CD4-positive, alpha-beta T cell treated with Interleukin-1 beta for 1 hour (primary cell): ENCODE results near the gene CFDP1.
"Not testable (repeated sequence)": the region's sequence is repeated elsewhere in the genome, so short reads cannot be mapped to it uniquely, and the experiment has no call there.

Source experiments
- DNase-seq, 2 donors: peaks; one replicate each; pipeline ENCODE4 v3.0.0-alpha.2; 2020 to 2022

CFDP1 gene

GRCh38 chr16:75458029-75458428 is 24.7 kb upstream of the CFDP1 start:
- DNase-seq: no peak

GRCh38 chr16:75457485-75458021 is 24.2 kb upstream of the CFDP1 start:
- no peak for DNase-seq

- DNase-seq: no peak
These were observed 23.7 kb upstream of the CFDP1 start for GRCh38 chr16:75456971-75457370.

GRCh38 chr16:75456486-75456885 is 23.2 kb upstream of the CFDP1 start:
- DNase-seq: not testable (repeated sequence)

- no peak for DNase-seq
These were observed 22.4 kb upstream of the CFDP1 start for GRCh38 chr16:75455677-75456076.

GRCh38 chr16:75452464-75453190 is 19.3 kb upstream of the CFDP1 start:
- no peak for DNase-seq

GRCh38 chr16:75446416-75446815 is 13.1 kb upstream of the CFDP1 start:
- DNase-seq: no peak

- DNase-seq: no peak
These were observed 12.0 kb upstream of the CFDP1 start for GRCh38 chr16:75445298-75445697.

- no peak for DNase-seq
These were observed 10.0 kb upstream of the CFDP1 start for GRCh38 chr16:75443298-75443697.

- peak; percentile 83 to 86 for DNase-seq
These were observed 570 bp upstream of the CFDP1 start for GRCh38 chr16:75433732-75434413.

- DNase-seq: no peak
These were observed 3.5 kb downstream of the CFDP1 start for GRCh38 chr16:75429621-75430403.

- not testable (repeated sequence) for DNase-seq
These were observed 6.8 kb downstream of the CFDP1 start for GRCh38 chr16:75426524-75426923.

- not testable (repeated sequence) for DNase-seq
These were observed 9.1 kb downstream of the CFDP1 start for GRCh38 chr16:75424105-75424762.

- no peak for DNase-seq
These were observed 9.6 kb downstream of the CFDP1 start for GRCh38 chr16:75423723-75424104.

GRCh38 chr16:75421820-75422126 is 11.5 kb downstream of the CFDP1 start:
- DNase-seq: no peak

- DNase-seq: peak in 1 of 2 donors; percentile 17
These were observed 12.1 kb downstream of the CFDP1 start for GRCh38 chr16:75420987-75421819.

- DNase-seq: no peak
These were observed 16.3 kb downstream of the CFDP1 start for GRCh38 chr16:75416904-75417565.

- DNase-seq: no peak
These were observed 18.0 kb downstream of the CFDP1 start for GRCh38 chr16:75415169-75415905.

- DNase-seq: no peak
These were observed 19.4 kb downstream of the CFDP1 start for GRCh38 chr16:75413951-75414350.

- DNase-seq: no peak
These were observed 26.4 kb downstream of the CFDP1 start for GRCh38 chr16:75406943-75407342.
